NCI-H2196 (cell line): Measurements from ENCODE around the gene MICA.
"Not testable (repeated sequence)": the region's sequence is repeated elsewhere in the genome, so short reads cannot be mapped to it uniquely, and the experiment has no call there.

Source experiments
- DNase-seq: peaks from one replicate; lab custom pipeline; 2025; ENCODE audit not compliant: unreplicated experiment; lab: John Stamatoyannopoulos, UW

The MICA gene

GRCh38 chr6:31407699-31408098 is 4.3 kb downstream of the MICA start:
- DNase-seq: no peak

GRCh38 chr6:31412506-31412905 is 9.1 kb downstream of the MICA start:
- no peak for DNase-seq

GRCh38 chr6:31414148-31414770 is 10.9 kb downstream of the MICA start:
- not testable (repeated sequence) for DNase-seq

- DNase-seq: no peak
These were observed 11.4 kb downstream of the MICA start for GRCh38 chr6:31414771-31415265.

- DNase-seq: no peak
These were observed 13.1 kb downstream of the MICA start for GRCh38 chr6:31416394-31417014.

- DNase-seq: no peak
These were observed 14.9 kb downstream of the MICA start for GRCh38 chr6:31418251-31418650.

- DNase-seq: no peak
These were observed 16.4 kb downstream of the MICA start for GRCh38 chr6:31419842-31420241.

- DNase-seq: no peak
These were observed 17.2 kb downstream of the MICA start for GRCh38 chr6:31420546-31420945.

- DNase-seq: no peak
These were observed 19.2 kb downstream of the MICA start for GRCh38 chr6:31422587-31422986.

- no peak for DNase-seq
These were observed 20.2 kb downstream of the MICA start for GRCh38 chr6:31423550-31423949.

- DNase-seq: no peak
These were observed 23.3 kb downstream of the MICA start for GRCh38 chr6:31426395-31427354.

- DNase-seq: no peak
These were observed 27.1 kb downstream of the MICA start for GRCh38 chr6:31430449-31430848.

- DNase-seq: not testable (repeated sequence)
These were observed 31.7 kb downstream of the MICA start for GRCh38 chr6:31435051-31435450.

- no peak for DNase-seq
These were observed 34.8 kb downstream of the MICA start for GRCh38 chr6:31438222-31438621.

- DNase-seq: no peak
These were observed 35.3 kb downstream of the MICA start for GRCh38 chr6:31438677-31439076.

GRCh38 chr6:31441365-31442267 is 38.2 kb downstream of the MICA start:
- DNase-seq: peak; percentile 50

- DNase-seq: no peak
These were observed 43.1 kb downstream of the MICA start for GRCh38 chr6:31446481-31446880.

- DNase-seq: not testable (repeated sequence)
These were observed 43.8 kb downstream of the MICA start for GRCh38 chr6:31446999-31447789.

GRCh38 chr6:31450751-31451150 is 47.4 kb downstream of the MICA start:
- DNase-seq: no peak

GRCh38 chr6:31452859-31453258 is 49.5 kb downstream of the MICA start:
- DNase-seq: no peak
